GM23338 (cell line): ENCODE results near the gene AGAP1. TPM values are rescaled to one million over a fixed set of nuclear protein-coding genes. Genes with fewer than 3 reads are reported as not detected.

Experiments used
- ATAC-seq: fragments of 200-7000 bp; cut with Tn5 transposase; 3 replicates; pipeline ENCODE4 v1.9.1; 2020
- DNase-seq: peaks from one replicate; pipeline ENCODE4 v3.0.0-alpha.2; 2015; ENCODE audit warnings: low spot score
- H2AFZ ChIP-seq: fragments of 200-600 bp; sonication (generic); 2 replicates; pipeline ENCODE4 v1.8.0; 2016; ENCODE audit warnings: antibody characterized with exemption, mild to moderate bottlenecking, moderate library complexity
- H3F3A ChIP-seq: fragments of 200-600 bp; sonication (generic); replicated peaks from 2 replicates; pipeline ENCODE4 v1.8.0; 2017; ENCODE audit warnings: antibody characterized with exemption, mixed run types, low read depth
- H3K27ac ChIP-seq: fragments of 200-600 bp; sonication (generic); 2 replicates; pipeline ENCODE4 v1.6.1; 2016; ENCODE audit warnings: low read depth
- H3K27me3 ChIP-seq: fragments of 200-600 bp; sonication (generic); 2 replicates; pipeline ENCODE4 v1.8.0; 2016; ENCODE audit warnings: mild to moderate bottlenecking, mixed run types, moderate library complexity; ENCODE audit not compliant: insufficient read depth
- H3K36me3 ChIP-seq: fragments of 200-600 bp; sonication (generic); 2 replicates; pipeline ENCODE4 v1.8.0; 2016; ENCODE audit warnings: mild to moderate bottlenecking; ENCODE audit not compliant: insufficient read depth
- H3K4me1 ChIP-seq: fragments of 200-600 bp; sonication (generic); 2 replicates; pipeline ENCODE4 v1.8.0; 2016; ENCODE audit warnings: mild to moderate bottlenecking, moderate library complexity; ENCODE audit not compliant: insufficient read depth
- H3K4me2 ChIP-seq: fragments of 200-600 bp; sonication (generic); 2 replicates; pipeline ENCODE4 v1.7.1; 2017; ENCODE audit warnings: mixed run types
- H3K4me3 ChIP-seq: fragments of 200-600 bp; sonication (generic); 2 replicates; pipeline ENCODE4 v1.6.1; 2016; ENCODE audit warnings: mixed run types
- H3K79me2 ChIP-seq: fragments of 200-600 bp; sonication (generic); replicated peaks from 2 replicates; pipeline ENCODE4 v1.8.0; 2017; ENCODE audit warnings: mild to moderate bottlenecking; ENCODE audit not compliant: insufficient read depth
- H3K9me2 ChIP-seq: fragments of 200-600 bp; sonication (generic); 2 replicates; pipeline ENCODE4 v1.8.0; 2017; ENCODE audit not compliant: insufficient read depth
- H4K20me1 ChIP-seq: fragments of 200-600 bp; sonication (generic); replicated peaks from 2 replicates; pipeline ENCODE4 v1.8.0; 2017; ENCODE audit warnings: mild to moderate bottlenecking; ENCODE audit not compliant: insufficient read depth
- H3K27ac Mint-ChIP-seq: 2 replicates; pipeline ENCODE4 v1.8.0; 2020; ENCODE audit warnings: inconsistent platforms, mild to moderate bottlenecking, moderate library complexity, mixed read lengths
- H3K27me3 Mint-ChIP-seq: 3 replicates; pipeline ENCODE4 v1.8.0; 2022; ENCODE audit warnings: low read depth, mild to moderate bottlenecking, moderate library complexity, mixed read lengths, inconsistent platforms; ENCODE audit not compliant: insufficient read depth, poor library complexity
- H3K36me3 Mint-ChIP-seq: 3 replicates; pipeline ENCODE4 v1.8.0; 2021; ENCODE audit warnings: low read depth, mild to moderate bottlenecking, inconsistent platforms, moderate library complexity, mixed read lengths
- H3K4me1 Mint-ChIP-seq: 3 replicates; pipeline ENCODE4 v1.8.0; 2020; ENCODE audit warnings: mild to moderate bottlenecking, inconsistent platforms, mixed read lengths
- H3K4me3 Mint-ChIP-seq: 3 replicates; pipeline ENCODE4 v1.8.0; 2021; ENCODE audit warnings: moderate library complexity, mild to moderate bottlenecking, inconsistent platforms, mixed read lengths
- H3K9me3 Mint-ChIP-seq: 3 replicates; pipeline ENCODE4 v1.8.0; 2020; ENCODE audit warnings: moderate library complexity, mild to moderate bottlenecking, inconsistent platforms, mixed read lengths
- CREB1 ChIP-seq: fragments of 250-450 bp; sonication (Bioruptor Pico); IDR thresholded peaks from 2 replicates; pipeline ENCODE4 v1.5.0; 2020; ENCODE audit warnings: low read depth, mild to moderate bottlenecking, moderate library complexity
- JUNB ChIP-seq: IDR thresholded peaks from one replicate; pipeline ENCODE4 v1.6.1; 2016; ENCODE audit warnings: antibody characterized with exemption; ENCODE audit not compliant: unreplicated experiment
- POLR2AphosphoS5 ChIP-seq: IDR thresholded peaks from 2 replicates; pipeline ENCODE4 v1.6.1; 2016; ENCODE audit warnings: antibody characterized with exemption, low read depth
- ZNF114 ChIP-seq: fragments of 250-450 bp; sonication (Bioruptor Pico); IDR thresholded peaks from 2 replicates; pipeline ENCODE4 v1.5.0; 2020; ENCODE audit warnings: mild to moderate bottlenecking, moderate library complexity
- polyA plus RNA-seq: library from polyadenylated mRNA; unstranded; fragments of >200 nt; fragmentation: Nextera tagmentation; extraction: Ambion mirVana; gene quantifications from 2 replicates; pipeline ENCODE4 v1.2.1, GENCODE V29; 2016
- total RNA-seq: library from RNA; depleted of rRNA; stranded (reverse); fragments of >200 nt; shearing (Covaris generic); gene quantifications from 2 replicates; pipeline ENCODE4 v1.2.3, GENCODE V29; 2014
- TF ChIP-seq, protein P1 (sequence below): fragments of 250-450 bp; sonication (Bioruptor Pico); IDR thresholded peaks from 2 replicates; pipeline ENCODE4 v1.5.0; 2020; ENCODE audit warnings: mild to moderate bottlenecking, moderate library complexity
- TF ChIP-seq, protein P2 (sequence below), 2 experiments: fragments of 200-600 bp in 1 of 2; sonication (generic) in 1 of 2; conservative IDR thresholded peaks; 2 replicates each; pipeline versions ENCODE4 v1.5.1 to v1.6.1; 2016 to 2017; ENCODE audit warnings: antibody characterized with exemption in 2 of 2, low read depth in 2 of 2, mild to moderate bottlenecking in 2 of 2, moderate library complexity in 1 of 2
- TF ChIP-seq, protein P3 (sequence below): IDR thresholded peaks from one replicate; pipeline ENCODE4 v1.6.1; 2018; ENCODE audit warnings: antibody characterized with exemption; ENCODE audit not compliant: unreplicated experiment

AGAP1 gene
- total and polyA plus RNA-seq, 2 experiments from 2014 or later, result 13.3 to 27.9 TPM

DNA sequence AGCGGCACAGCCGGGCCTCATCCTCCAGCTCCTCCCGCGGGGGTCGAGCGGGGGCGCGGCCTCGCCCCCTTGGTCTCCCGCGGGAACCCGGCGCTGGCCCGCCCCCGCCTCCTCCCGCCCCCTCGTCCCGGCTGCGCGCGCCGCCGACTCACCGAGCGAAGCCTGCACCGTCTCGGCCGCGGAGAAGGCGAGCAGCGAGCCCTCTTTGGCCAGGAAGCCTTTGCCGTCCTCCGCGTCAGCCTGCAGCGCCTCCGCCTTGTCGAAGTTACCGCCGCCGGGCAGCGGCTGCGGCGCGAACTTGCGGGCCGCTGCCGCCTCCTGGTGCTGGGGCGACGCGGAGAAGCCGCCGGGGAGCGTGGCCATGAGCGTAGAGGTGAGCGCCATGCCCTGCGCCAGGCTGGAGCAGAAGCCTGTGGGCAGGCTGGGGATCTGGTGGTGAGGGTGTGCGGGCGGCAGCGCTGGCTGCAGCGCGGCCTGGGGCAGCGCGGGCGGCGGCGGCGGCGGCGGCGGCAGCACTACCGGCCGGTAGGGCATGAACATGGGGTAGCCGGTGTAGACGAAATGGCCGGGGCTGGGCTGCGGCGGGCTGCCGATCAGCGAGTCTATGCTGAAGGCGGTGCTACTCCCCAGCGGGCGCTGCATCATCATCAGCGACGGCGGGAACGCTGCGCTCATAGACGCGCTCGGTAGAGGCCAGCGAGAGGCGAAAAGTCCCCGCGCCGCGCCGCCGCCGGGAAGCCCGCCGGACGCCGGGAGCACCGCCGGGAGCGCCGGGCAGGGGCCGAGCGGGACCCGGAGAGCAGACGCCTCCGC lies 673.7 kb downstream of the AGAP1 start (continued):
- TF ChIP-seq, protein P1, sequence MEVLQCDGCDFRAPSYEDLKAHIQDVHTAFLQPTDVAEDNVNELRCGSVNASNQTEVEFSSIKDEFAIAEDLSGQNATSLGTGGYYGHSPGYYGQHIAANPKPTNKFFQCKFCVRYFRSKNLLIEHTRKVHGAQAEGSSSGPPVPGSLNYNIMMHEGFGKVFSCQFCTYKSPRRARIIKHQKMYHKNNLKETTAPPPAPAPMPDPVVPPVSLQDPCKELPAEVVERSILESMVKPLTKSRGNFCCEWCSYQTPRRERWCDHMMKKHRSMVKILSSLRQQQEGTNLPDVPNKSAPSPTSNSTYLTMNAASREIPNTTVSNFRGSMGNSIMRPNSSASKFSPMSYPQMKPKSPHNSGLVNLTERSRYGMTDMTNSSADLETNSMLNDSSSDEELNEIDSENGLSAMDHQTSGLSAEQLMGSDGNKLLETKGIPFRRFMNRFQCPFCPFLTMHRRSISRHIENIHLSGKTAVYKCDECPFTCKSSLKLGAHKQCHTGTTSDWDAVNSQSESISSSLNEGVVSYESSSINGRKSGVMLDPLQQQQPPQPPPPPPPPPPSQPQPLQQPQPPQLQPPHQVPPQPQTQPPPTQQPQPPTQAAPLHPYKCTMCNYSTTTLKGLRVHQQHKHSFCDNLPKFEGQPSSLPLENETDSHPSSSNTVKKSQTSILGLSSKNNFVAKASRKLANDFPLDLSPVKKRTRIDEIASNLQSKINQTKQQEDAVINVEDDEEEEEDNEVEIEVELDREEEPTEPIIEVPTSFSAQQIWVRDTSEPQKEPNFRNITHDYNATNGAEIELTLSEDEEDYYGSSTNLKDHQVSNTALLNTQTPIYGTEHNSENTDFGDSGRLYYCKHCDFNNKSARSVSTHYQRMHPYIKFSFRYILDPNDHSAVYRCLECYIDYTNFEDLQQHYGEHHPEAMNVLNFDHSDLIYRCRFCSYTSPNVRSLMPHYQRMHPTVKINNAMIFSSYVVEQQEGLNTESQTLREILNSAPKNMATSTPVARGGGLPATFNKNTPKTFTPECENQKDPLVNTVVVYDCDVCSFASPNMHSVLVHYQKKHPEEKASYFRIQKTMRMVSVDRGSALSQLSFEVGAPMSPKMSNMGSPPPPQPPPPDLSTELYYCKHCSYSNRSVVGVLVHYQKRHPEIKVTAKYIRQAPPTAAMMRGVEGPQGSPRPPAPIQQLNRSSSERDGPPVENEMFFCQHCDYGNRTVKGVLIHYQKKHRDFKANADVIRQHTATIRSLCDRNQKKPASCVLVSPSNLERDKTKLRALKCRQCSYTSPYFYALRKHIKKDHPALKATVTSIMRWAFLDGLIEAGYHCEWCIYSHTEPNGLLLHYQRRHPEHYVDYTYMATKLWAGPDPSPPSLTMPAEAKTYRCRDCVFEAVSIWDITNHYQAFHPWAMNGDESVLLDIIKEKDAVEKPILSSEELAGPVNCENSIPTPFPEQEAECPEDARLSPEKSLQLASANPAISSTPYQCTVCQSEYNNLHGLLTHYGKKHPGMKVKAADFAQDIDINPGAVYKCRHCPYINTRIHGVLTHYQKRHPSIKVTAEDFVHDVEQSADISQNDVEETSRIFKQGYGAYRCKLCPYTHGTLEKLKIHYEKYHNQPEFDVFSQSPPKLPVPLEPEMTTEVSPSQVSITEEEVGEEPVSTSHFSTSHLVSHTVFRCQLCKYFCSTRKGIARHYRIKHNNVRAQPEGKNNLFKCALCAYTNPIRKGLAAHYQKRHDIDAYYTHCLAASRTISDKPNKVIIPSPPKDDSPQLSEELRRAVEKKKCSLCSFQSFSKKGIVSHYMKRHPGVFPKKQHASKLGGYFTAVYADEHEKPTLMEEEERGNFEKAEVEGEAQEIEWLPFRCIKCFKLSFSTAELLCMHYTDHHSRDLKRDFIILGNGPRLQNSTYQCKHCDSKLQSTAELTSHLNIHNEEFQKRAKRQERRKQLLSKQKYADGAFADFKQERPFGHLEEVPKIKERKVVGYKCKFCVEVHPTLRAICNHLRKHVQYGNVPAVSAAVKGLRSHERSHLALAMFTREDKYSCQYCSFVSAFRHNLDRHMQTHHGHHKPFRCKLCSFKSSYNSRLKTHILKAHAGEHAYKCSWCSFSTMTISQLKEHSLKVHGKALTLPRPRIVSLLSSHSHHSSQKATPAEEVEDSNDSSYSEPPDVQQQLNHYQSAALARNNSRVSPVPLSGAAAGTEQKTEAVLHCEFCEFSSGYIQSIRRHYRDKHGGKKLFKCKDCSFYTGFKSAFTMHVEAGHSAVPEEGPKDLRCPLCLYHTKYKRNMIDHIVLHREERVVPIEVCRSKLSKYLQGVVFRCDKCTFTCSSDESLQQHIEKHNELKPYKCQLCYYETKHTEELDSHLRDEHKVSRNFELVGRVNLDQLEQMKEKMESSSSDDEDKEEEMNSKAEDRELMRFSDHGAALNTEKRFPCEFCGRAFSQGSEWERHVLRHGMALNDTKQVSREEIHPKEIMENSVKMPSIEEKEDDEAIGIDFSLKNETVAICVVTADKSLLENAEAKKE (CRISPR knock-in tag), result no peak

DNA sequence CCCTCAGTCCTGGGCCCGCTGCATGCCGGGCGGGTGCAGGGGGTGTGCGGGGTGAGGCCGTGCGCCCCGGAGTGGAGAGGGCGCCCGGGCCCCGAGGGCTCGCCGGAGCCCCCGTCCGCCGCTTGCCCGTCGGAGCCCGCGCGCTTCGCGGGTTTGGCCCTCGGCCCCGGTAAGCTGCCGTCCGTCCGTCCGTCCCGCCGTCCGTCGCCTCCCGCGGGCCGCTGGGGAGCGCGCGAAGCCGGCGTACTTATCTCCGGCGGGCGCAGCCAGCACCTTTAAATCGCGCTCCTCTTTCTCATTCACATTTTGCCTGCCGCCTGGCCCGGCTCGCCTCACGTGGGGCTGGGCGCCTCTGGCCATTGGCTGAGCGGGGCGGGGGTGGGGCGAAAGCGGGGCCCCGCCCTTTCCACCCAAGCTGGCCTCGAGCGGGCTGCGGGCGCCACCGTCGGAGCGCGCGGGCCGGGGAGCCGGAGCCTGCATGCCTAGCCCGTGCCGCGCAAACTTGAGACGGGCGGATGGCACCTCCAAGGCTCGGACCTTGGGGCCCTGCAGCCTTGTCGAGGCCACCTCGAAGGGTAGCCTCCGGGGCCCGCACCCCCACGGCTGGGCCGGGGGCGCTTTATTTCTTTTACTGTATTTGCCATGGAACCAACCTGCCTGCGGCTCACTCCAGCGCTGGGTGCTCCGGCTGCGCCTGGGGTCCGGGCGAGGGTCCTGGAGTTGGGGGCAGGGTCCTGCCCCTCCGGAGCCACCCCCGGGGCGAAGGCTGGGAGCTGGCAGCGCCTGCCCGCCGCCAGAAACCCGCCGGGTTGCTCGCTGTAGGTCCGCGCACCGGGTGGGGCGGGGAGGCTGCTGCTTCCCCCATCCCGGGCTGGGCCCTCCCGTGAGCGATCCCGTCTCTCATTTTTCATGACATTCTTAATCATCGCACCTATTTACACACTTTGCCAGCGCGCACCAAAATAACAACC lies 674.6 kb downstream of the AGAP1 start, which contains the start of gene GBX2:
GBX2 (minus strand) TSS at position 277 of the 971 bp plus-strand sequence. CDS start 415 bp downstream, outside the sequence.
- Mint-ChIP-seq H3K27me3 (peaks cover 85% of the 10 kb centered on the region), H3K9me3 (0 out of 3 replicates have a peak, but pooled peaks cover 2% of the 10 kb centered on the region), H3K27ac (no peak within 1 kb of the TSS), H3K4me3 (peak within 1 kb of the TSS; percentile 68), H3K4me1 (peaks cover 52% of the 10 kb centered on the region), H3K36me3 (peaks cover 17% of the 10 kb centered on the region)
- peak; percentile 29 for ATAC-seq
- no peak within 1 kb of the TSS for H3K27ac ChIP-seq
- no peaks in the 10 kb centered on the region for H3K79me2 ChIP-seq
- H3F3A ChIP-seq, result peaks cover 43% of the 10 kb centered on the region
- H3K4me1 ChIP-seq, result peaks cover 62% of the 10 kb centered on the region
- no peaks in the 10 kb centered on the region for H3K36me3 ChIP-seq
- peak; percentile 95 for DNase-seq
- no peaks in the 10 kb centered on the region for H3K9me2 ChIP-seq
- peak within 1 kb of the TSS; percentile 73 for H3K4me2 ChIP-seq
- peak within 1 kb of the TSS; percentile 84 for H2AFZ ChIP-seq
- H4K20me1 ChIP-seq, result peaks cover 27% of the 10 kb centered on the region
- TF ChIP-seq, protein P2, sequence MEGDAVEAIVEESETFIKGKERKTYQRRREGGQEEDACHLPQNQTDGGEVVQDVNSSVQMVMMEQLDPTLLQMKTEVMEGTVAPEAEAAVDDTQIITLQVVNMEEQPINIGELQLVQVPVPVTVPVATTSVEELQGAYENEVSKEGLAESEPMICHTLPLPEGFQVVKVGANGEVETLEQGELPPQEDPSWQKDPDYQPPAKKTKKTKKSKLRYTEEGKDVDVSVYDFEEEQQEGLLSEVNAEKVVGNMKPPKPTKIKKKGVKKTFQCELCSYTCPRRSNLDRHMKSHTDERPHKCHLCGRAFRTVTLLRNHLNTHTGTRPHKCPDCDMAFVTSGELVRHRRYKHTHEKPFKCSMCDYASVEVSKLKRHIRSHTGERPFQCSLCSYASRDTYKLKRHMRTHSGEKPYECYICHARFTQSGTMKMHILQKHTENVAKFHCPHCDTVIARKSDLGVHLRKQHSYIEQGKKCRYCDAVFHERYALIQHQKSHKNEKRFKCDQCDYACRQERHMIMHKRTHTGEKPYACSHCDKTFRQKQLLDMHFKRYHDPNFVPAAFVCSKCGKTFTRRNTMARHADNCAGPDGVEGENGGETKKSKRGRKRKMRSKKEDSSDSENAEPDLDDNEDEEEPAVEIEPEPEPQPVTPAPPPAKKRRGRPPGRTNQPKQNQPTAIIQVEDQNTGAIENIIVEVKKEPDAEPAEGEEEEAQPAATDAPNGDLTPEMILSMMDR (conservative IDR thresholded peaks at IDR 0.05; ENCODE audit: low read depth in 2 of 2), result no peak
- TF ChIP-seq POLR2AphosphoS5 (peak; percentile 57; the same call in 1 of the 2 replicates), CREB1 (CRISPR knock-in tag) (no peak), ZNF114 (no peak), JUNB (no peak)
- TF ChIP-seq, protein P3, sequence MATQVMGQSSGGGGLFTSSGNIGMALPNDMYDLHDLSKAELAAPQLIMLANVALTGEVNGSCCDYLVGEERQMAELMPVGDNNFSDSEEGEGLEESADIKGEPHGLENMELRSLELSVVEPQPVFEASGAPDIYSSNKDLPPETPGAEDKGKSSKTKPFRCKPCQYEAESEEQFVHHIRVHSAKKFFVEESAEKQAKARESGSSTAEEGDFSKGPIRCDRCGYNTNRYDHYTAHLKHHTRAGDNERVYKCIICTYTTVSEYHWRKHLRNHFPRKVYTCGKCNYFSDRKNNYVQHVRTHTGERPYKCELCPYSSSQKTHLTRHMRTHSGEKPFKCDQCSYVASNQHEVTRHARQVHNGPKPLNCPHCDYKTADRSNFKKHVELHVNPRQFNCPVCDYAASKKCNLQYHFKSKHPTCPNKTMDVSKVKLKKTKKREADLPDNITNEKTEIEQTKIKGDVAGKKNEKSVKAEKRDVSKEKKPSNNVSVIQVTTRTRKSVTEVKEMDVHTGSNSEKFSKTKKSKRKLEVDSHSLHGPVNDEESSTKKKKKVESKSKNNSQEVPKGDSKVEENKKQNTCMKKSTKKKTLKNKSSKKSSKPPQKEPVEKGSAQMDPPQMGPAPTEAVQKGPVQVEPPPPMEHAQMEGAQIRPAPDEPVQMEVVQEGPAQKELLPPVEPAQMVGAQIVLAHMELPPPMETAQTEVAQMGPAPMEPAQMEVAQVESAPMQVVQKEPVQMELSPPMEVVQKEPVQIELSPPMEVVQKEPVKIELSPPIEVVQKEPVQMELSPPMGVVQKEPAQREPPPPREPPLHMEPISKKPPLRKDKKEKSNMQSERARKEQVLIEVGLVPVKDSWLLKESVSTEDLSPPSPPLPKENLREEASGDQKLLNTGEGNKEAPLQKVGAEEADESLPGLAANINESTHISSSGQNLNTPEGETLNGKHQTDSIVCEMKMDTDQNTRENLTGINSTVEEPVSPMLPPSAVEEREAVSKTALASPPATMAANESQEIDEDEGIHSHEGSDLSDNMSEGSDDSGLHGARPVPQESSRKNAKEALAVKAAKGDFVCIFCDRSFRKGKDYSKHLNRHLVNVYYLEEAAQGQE, result no peak
- H3K4me3 ChIP-seq, result peak within 1 kb of the TSS; percentile 69
- peaks cover 100% of the 10 kb centered on the region for H3K27me3 ChIP-seq
